Left kidney (tissue), 2 donors: Measurements from ENCODE around the gene PANK2. TPM values are rescaled to one million over a fixed set of nuclear protein-coding genes. Genes with fewer than 3 reads are reported as not detected.
"Not testable (repeated sequence)": the region's sequence is repeated elsewhere in the genome, so short reads cannot be mapped to it uniquely, and the experiment has no call there.

Experiments used
- DNase-seq: peaks from one replicate; pipeline ENCODE4 v3.0.0-alpha.2; 2013
- polyA plus RNA-seq: library from polyadenylated mRNA; unstranded; fragments of 120-200 nt; gene quantifications from one replicate; pipeline ENCODE4 v1.2.1, GENCODE V29; 2013; ENCODE audit not compliant: insufficient read length

The PANK2 gene
- polyA plus RNA-seq, 1 donor: 40.1 TPM

- peak; percentile 28 for DNase-seq
These were observed 9.5 kb downstream of the PANK2 start for GRCh38 chr20:3898639-3899038.

GRCh38 chr20:3900187-3900604 is 11.0 kb downstream of the PANK2 start:
- DNase-seq: no peak

- DNase-seq: no peak
These were observed 12.0 kb downstream of the PANK2 start for GRCh38 chr20:3901028-3901705.

- DNase-seq: no peak
These were observed 12.7 kb downstream of the PANK2 start for GRCh38 chr20:3901706-3902440.

- no peak for DNase-seq
These were observed 13.3 kb downstream of the PANK2 start for GRCh38 chr20:3902446-3902845.

GRCh38 chr20:3904224-3904623 is 15.0 kb downstream of the PANK2 start:
- no peak for DNase-seq

- DNase-seq: no peak
These were observed 15.7 kb downstream of the PANK2 start for GRCh38 chr20:3904857-3905256.

- DNase-seq: not testable (repeated sequence)
These were observed 17.8 kb downstream of the PANK2 start for GRCh38 chr20:3906744-3907721.

- DNase-seq: no peak
These were observed 19.5 kb downstream of the PANK2 start for GRCh38 chr20:3908667-3909066.

- DNase-seq: no peak
These were observed 20.8 kb downstream of the PANK2 start for GRCh38 chr20:3909952-3910366.

GRCh38 chr20:3910853-3911252 is 21.7 kb downstream of the PANK2 start:
- no peak for DNase-seq

GRCh38 chr20:3911956-3912355 is 22.8 kb downstream of the PANK2 start:
- no peak for DNase-seq

GRCh38 chr20:3914446-3914845 is 25.3 kb downstream of the PANK2 start:
- no peak for DNase-seq

- DNase-seq: no peak
These were observed 26.5 kb downstream of the PANK2 start for GRCh38 chr20:3915691-3916090.

- no peak for DNase-seq
These were observed 27.2 kb downstream of the PANK2 start for GRCh38 chr20:3916364-3916763.

- DNase-seq: no peak
These were observed 30.2 kb downstream of the PANK2 start for GRCh38 chr20:3919352-3919751.

GRCh38 chr20:3922223-3922982 is 33.2 kb downstream of the PANK2 start:
- no peak for DNase-seq

- no peak for DNase-seq
These were observed 33.8 kb downstream of the PANK2 start for GRCh38 chr20:3922983-3923339.

GRCh38 chr20:3923818-3924217 is 34.6 kb downstream of the PANK2 start:
- no peak for DNase-seq

- DNase-seq: no peak
These were observed 35.3 kb downstream of the PANK2 start for GRCh38 chr20:3924304-3925112.

- no peak for DNase-seq
These were observed 36.0 kb downstream of the PANK2 start for GRCh38 chr20:3925113-3925695.
